Choroid plexus epithelial cell (primary cell): ENCODE results near the gene KCTD13.

Experiments used
- DNase-seq: peaks from one replicate; pipeline ENCODE4 v3.0.0-alpha.2; 2010; ENCODE audit warnings: low read depth
- H3K4me3 ChIP-seq: 2 replicates; pipeline ENCODE4 v1.5.1; 2011; ENCODE audit warnings: low read depth, mild to moderate bottlenecking, control low read depth, low read length, moderate library complexity
- CTCF ChIP-seq: conservative IDR thresholded peaks from 2 replicates; pipeline ENCODE4 v1.5.1; 2011; ENCODE audit warnings: low read depth, mild to moderate bottlenecking, control low read depth, inconsistent platforms, low read length, moderate library complexity

The KCTD13 gene

GRCh38 chr16:29959293-29959692, 33.3 kb upstream of the KCTD13 start:
- no peak for TF ChIP-seq CTCF
- DNase-seq, result no peak
- H3K4me3 ChIP-seq, result no peak overlapping the region

DNA sequence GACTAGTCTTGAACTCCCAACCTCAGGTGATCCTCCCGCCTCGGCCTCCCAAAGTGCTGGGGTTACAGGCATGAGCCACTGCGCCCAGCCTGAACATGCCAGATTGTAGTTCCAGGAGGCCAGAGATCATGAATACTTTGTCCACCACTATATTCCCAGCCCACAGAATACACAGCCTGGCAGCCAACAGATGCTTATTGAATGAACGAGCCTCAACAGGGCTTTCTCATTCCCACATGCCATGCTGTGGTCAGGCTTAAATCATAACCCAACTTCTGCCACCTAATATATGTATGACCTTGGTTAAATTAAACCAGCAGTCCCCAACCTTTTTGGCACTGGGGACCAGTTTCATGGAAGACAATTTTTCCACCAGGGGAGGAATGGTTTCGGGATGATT, 32.7 kb upstream of the KCTD13 start:
- no peak for DNase-seq
- no peak for TF ChIP-seq CTCF
- H3K4me3 ChIP-seq, result no peak overlapping the region

GRCh38 chr16:29951625-29952365, 25.8 kb upstream of the KCTD13 start:
- no peak overlapping the region for H3K4me3 ChIP-seq
- DNase-seq, result no peak
- TF ChIP-seq CTCF, result peak; percentile 8

GRCh38 chr16:29950806-29951461, 24.9 kb upstream of the KCTD13 start:
- TF ChIP-seq CTCF, result no peak

DNA sequence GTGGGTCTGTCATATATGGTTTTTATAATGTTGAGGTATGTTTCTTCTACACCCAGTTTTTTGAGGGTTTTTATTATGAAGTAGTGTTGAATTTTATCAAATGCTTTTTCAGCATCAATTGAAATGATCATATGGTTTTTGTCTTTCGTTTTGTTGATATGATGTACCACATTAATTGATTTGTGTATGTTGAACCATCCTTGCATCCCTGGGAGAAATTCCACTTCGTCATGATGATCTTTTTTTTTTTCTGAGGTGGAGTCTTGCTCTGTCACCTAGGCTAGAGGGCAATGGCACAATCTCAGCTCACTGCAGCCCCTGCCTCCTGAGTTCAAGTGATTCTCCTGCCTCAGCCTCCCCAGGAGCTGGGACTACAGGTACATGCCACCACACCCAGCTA, 21.9 kb upstream of the KCTD13 start:
- no peak for TF ChIP-seq CTCF
- H3K4me3 ChIP-seq, result no peak overlapping the region
- no peak for DNase-seq

More at GRCh38 chr16:29950806-29951461, 24.9 kb upstream of the KCTD13 start:
- no peak for DNase-seq
- no peak overlapping the region for H3K4me3 ChIP-seq

DNA sequence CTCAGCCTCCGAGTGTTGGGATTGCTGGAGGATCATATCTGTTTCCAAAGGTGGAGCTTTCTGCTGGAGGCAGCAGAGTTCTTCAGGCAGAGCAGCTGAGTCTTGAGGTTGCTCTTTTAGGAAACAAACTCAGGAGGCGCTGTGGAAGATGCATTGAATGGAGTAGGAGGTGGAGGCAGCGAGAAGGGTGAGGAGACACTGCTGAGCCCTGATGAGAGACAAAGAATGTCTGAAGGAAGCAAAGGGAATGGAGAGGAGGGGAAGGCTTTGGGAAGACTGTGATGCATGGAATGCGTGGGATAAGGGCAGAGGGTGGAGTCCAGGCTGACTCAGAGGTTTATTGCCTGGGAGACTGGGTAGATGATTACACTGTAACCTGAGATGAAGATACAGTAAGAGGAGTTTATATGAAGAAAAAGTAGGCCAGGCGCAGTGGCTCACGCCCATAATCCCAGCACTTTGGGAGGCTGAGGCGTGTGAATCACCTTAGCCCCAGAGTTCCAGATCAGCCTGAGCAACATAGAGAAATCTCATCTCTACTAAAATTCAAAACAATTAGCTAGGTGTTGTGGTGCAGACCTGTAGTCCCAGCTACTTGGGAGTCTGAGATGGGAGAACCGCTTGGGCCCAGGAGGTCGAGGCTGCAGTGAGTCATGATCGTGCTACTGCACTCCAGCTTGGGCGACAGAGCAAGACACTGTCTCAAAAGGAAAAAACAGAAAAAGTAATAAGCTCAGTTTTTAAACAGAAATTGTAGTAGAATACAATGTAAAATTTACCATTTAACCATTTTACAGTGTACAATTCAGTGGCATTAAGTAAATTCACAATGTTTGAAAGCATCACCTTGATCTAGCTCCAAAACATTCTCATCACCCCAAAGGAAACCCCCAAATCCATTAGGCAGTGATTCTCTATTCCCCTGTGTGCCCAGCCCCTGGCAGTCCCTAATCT, 18.1 kb upstream of the KCTD13 start:
- TF ChIP-seq CTCF, result peak; percentile 64
- DNase-seq, result peak; percentile 96
- no peak overlapping the region for H3K4me3 ChIP-seq
